HG02840 (cell line): ENCODE data around the gene ETS1.
A peak's percentile ranks its signal among the peaks of the same experiment; 100 is the strongest.

Experiments used
- ATAC-seq: cut with Tn5 transposase; IDR thresholded peaks from one replicate; pipeline ENCODE4 v1.9.1; 2021; ENCODE audit warnings: mild to moderate bottlenecking, moderate library complexity, moderate number of reproducible peaks; ENCODE audit not compliant: unreplicated experiment, low FRiP score

ETS1 gene

GRCh38 chr11:128506999-128507611, 80.3 kb downstream of the ETS1 start:
- no peak for ATAC-seq

- no peak for ATAC-seq
These were observed 81.0 kb downstream of the ETS1 start for GRCh38 chr11:128506356-128506755.

GRCh38 chr11:128505449-128506065, 81.8 kb downstream of the ETS1 start:
- ATAC-seq, result no peak

GRCh38 chr11:128504486-128504885, 82.9 kb downstream of the ETS1 start:
- no peak for ATAC-seq

GRCh38 chr11:128503245-128503991, 83.9 kb downstream of the ETS1 start:
- ATAC-seq, result no peak

GRCh38 chr11:128502726-128503125, 84.6 kb downstream of the ETS1 start:
- no peak for ATAC-seq

- no peak for ATAC-seq
These were observed 85.5 kb downstream of the ETS1 start for GRCh38 chr11:128501632-128502549.

- no peak for ATAC-seq
These were observed 86.3 kb downstream of the ETS1 start for GRCh38 chr11:128501008-128501407.

- ATAC-seq, result no peak
These were observed 86.9 kb downstream of the ETS1 start for GRCh38 chr11:128500493-128500892.

- no peak for ATAC-seq
These were observed 87.6 kb downstream of the ETS1 start for GRCh38 chr11:128499613-128500253.

GRCh38 chr11:128498721-128499245, 88.6 kb downstream of the ETS1 start:
- no peak for ATAC-seq

GRCh38 chr11:128497776-128498095, 89.6 kb downstream of the ETS1 start:
- no peak for ATAC-seq

GRCh38 chr11:128497061-128497775, 90.1 kb downstream of the ETS1 start:
- ATAC-seq, result peak; percentile 70

- ATAC-seq, result no peak
These were observed 90.7 kb downstream of the ETS1 start for GRCh38 chr11:128496692-128497060.

GRCh38 chr11:128496249-128496648, 91.1 kb downstream of the ETS1 start:
- no peak for ATAC-seq

- no peak for ATAC-seq
These were observed 92.7 kb downstream of the ETS1 start for GRCh38 chr11:128494418-128495332.

GRCh38 chr11:128493570-128493965, 93.8 kb downstream of the ETS1 start:
- no peak for ATAC-seq

- no peak for ATAC-seq
These were observed 94.3 kb downstream of the ETS1 start for GRCh38 chr11:128492903-128493569.
